HepG2 (cell line): ENCODE results near the gene BRAT1. TPM values are rescaled to one million over a fixed set of nuclear protein-coding genes. Genes with fewer than 3 reads are reported as not detected.

Source experiments
- ATAC-seq: fragments of 200-7000 bp; cut with Tn5 transposase; 3 replicates; pipeline ENCODE4 v1.9.1; 2020; ENCODE audit warnings: mild to moderate bottlenecking, moderate library complexity
- BruUV-seq: library from RNA; stranded (reverse); fragments of 400-500 nt; replicated peaks from 2 replicates; lab custom pipeline; 2021; lab: Mats Ljungman, UMichigan
- CTCF ChIA-PET: fragments of 300-600 bp; formaldehyde crosslinking; extraction: SDS; loops from one replicate; lab custom pipeline; 2021; ENCODE audit warnings: low total read pairs, inconsistent platforms, low intra/inter-chr PET ratio; lab: Yijun Ruan, JAX
- POLR2A ChIA-PET: fragments of 350-600 bp; sonication (Branson Sonifier 250); formaldehyde crosslinking; loops from one replicate; lab custom pipeline; 2020; ENCODE audit warnings: antibody characterized with exemption, inconsistent platforms; lab: Yijun Ruan, JAX
- DNase-seq: peaks from one replicate; pipeline ENCODE4 v3.0.0-alpha.2; 2015; ENCODE audit warnings: low spot score
- FAIRE-seq: peaks from 3 replicates; lab custom pipeline; 2011; peaks lifted over from hg19 to GRCh38; lab: Jason Lieb, UNC
- H2AFZ ChIP-seq: one replicate; pipeline ENCODE4 v1.6.1; 2011; ENCODE audit warnings: low read length, inconsistent platforms
- H3K27ac ChIP-seq: fragments of 300-600 bp; 3 replicates; pipeline ENCODE4 v1.8.0; 2011; ENCODE audit warnings: mixed run types, mild to moderate bottlenecking, mixed read lengths, low read length, inconsistent platforms; ENCODE audit not compliant: insufficient read depth; ENCODE audit errors: extremely low read length
- H3K27me3 ChIP-seq, 2 experiments: fragments of 200-600 bp in 1 of 2; 2 replicates in 1 of 2; 3 replicates in 1 of 2; pipeline versions ENCODE4 v1.6.0 to v1.8.0; 2011; ENCODE audit warnings: low read length in 2 of 2, mild to moderate bottlenecking in 2 of 2, moderate library complexity in 2 of 2, inconsistent platforms in 1 of 2; ENCODE audit not compliant: insufficient read depth in 2 of 2, control insufficient read depth in 1 of 2
- H3K36me3 ChIP-seq, 2 experiments: fragments of 200-600 bp in 1 of 2; replicated peaks in 1 of 2; 2 replicates in 1 of 2; 3 replicates in 1 of 2; pipeline versions ENCODE4 v1.5.1 to v1.8.0; 2011; ENCODE audit warnings: low read length in 2 of 2, inconsistent platforms in 1 of 2; ENCODE audit not compliant: insufficient read depth in 2 of 2, control insufficient read depth in 1 of 2
- H3K4me1 ChIP-seq: 2 replicates; pipeline ENCODE4 v1.5.1; 2012; ENCODE audit warnings: low read length, inconsistent platforms; ENCODE audit not compliant: insufficient read depth
- H3K4me2 ChIP-seq: 2 replicates; pipeline ENCODE4 v1.6.0; 2011; ENCODE audit warnings: low read depth, low read length, inconsistent platforms
- H3K4me3 ChIP-seq, 3 experiments: fragments of 200-600 bp in 1 of 3; sonication (generic), shearing (Covaris generic) in 1 of 3; replicated peaks in 1 of 3; 2 replicates each; pipeline ENCODE4 v1.5.1; 2011 to 2016; ENCODE audit warnings: low read length in 3 of 3, inconsistent platforms in 2 of 3, low read depth in 2 of 3, mild to moderate bottlenecking in 2 of 3, control low read depth in 1 of 3, mixed read lengths in 1 of 3; ENCODE audit not compliant: insufficient read depth in 1 of 3
- H3K79me2 ChIP-seq: one replicate; pipeline ENCODE4 v1.6.1; 2011; ENCODE audit warnings: low read length, inconsistent platforms; ENCODE audit not compliant: insufficient read depth
- H3K9ac ChIP-seq: 2 replicates; pipeline ENCODE4 v1.6.0; 2011; ENCODE audit warnings: mild to moderate bottlenecking, low read depth, low read length, inconsistent platforms; ENCODE audit not compliant: insufficient read depth
- H3K9me3 ChIP-seq: 2 replicates; pipeline ENCODE4 v1.5.1; 2012; ENCODE audit warnings: mild to moderate bottlenecking, low read length
- H4K20me1 ChIP-seq: 2 replicates; pipeline ENCODE4 v1.6.0; 2011; ENCODE audit warnings: inconsistent platforms, mild to moderate bottlenecking, low read length, moderate library complexity; ENCODE audit not compliant: insufficient read depth
- BCL6 ChIP-seq: IDR thresholded peaks from 2 replicates; pipeline ENCODE4 v1.6.1; 2016; ENCODE audit warnings: missing genetic modification reagents, missing compliant biosample characterization
- CCAR2 ChIP-seq: fragments of 200-400 bp; formaldehyde crosslinking; optimal IDR thresholded peaks from 2 replicates; pipeline ENCODE3; 2018; ENCODE audit warnings: low read depth, mild to moderate bottlenecking, low read length, moderate library complexity
- CENPT ChIP-seq: sonication (generic); formaldehyde crosslinking; IDR thresholded peaks from 2 replicates; pipeline ENCODE4 v1.8.0; 2022; ENCODE audit warnings: low read depth, mild to moderate bottlenecking, moderate library complexity, missing genetic modification reagents
- JUNB ChIP-seq: sonication (generic); formaldehyde crosslinking; IDR thresholded peaks from 2 replicates; pipeline ENCODE4 v1.8.0; 2022; ENCODE audit warnings: missing genetic modification reagents, mild to moderate bottlenecking, borderline replicate concordance
- SALL1 ChIP-seq: sonication (generic); formaldehyde crosslinking; IDR thresholded peaks from 2 replicates; pipeline ENCODE4 v1.8.0; 2022; ENCODE audit warnings: mild to moderate bottlenecking, missing genetic modification reagents
- SIX1 ChIP-seq: sonication (generic); formaldehyde crosslinking; IDR thresholded peaks from 2 replicates; pipeline ENCODE4 v1.4.0; 2020; ENCODE audit warnings: missing genetic modification reagents, borderline replicate concordance
- SRSF4 ChIP-seq: fragments of 200-400 bp; formaldehyde crosslinking; IDR thresholded peaks from one replicate; pipeline ENCODE4 v1.6.1; 2018; ENCODE audit warnings: mild to moderate bottlenecking, low read depth, low read length, moderate library complexity; ENCODE audit not compliant: poor library complexity, severe bottlenecking
- ZNF367 ChIP-seq: sonication (generic); formaldehyde crosslinking; IDR thresholded peaks from 2 replicates; pipeline ENCODE4 v1.4.0; 2020; ENCODE audit warnings: missing genetic modification reagents, borderline replicate concordance
- ZNF570 ChIP-seq: sonication (generic); formaldehyde crosslinking; IDR thresholded peaks from 2 replicates; pipeline ENCODE4 v1.4.0; 2020; ENCODE audit warnings: mild to moderate bottlenecking, missing genetic modification reagents, borderline replicate concordance
- WGBS: methylation state at CpG from one replicate; pipeline ENCODE4 v1.1.6; 2017; ENCODE audit warnings: low lambda C conversion rate; 5-methylcytosine and 5-hydroxymethylcytosine counted together
- in situ Hi-C: cut with HindIII; loops from 2 replicates; pipeline ENCODE4 v1.10.0; 2017; ENCODE audit warnings: low pct_unique_long_range_greater_than_20kb; ENCODE audit not compliant: extremely low pct_ligation_motif_present
- intact Hi-C: fragments of 100-400 bp; cut with micrococcal nuclease; formaldehyde crosslinking; loops from one replicate; pipeline ENCODE4 v1.10.0; 2022; ENCODE audit not compliant: unreplicated experiment
- polyA plus RNA-seq, 8 experiments: library from polyadenylated mRNA; depleted of rRNA in 3 of 8; stranded (reverse) in 7 of 8; unstranded in 1 of 8; fragments of >200 nt; fragmentation: Illumina TruSeq in 4 of 8; extraction: Trizol in 4 of 8; gene quantifications; 2 replicates each; pipeline versions ENCODE4 v1.2.1 to v1.2.3, GENCODE V29; 2011 to 2016; ENCODE audit warnings: low read depth in 4 of 8, missing spikeins in 1 of 8, mixed read lengths in 1 of 8; ENCODE audit not compliant: insufficient read depth in 1 of 8
- total RNA-seq, 5 experiments: library from RNA; depleted of rRNA; stranded (reverse); fragments of >200 nt; fragmentation: Illumina TruSeq; extraction: Trizol; gene quantifications; 2 replicates each; pipeline ENCODE4 v1.2.3, GENCODE V29; 2016; ENCODE audit warnings: low read depth in 1 of 5
- TF ChIP-seq, protein P1 (sequence below): sonication (generic); formaldehyde crosslinking; IDR thresholded peaks from 2 replicates; pipeline ENCODE4 v1.4.0; 2020; ENCODE audit warnings: missing genetic modification reagents, borderline replicate concordance
- TF ChIP-seq, protein P2 (sequence below): sonication (generic); formaldehyde crosslinking; IDR thresholded peaks from 2 replicates; pipeline ENCODE4 v1.4.0; 2020; ENCODE audit warnings: missing genetic modification reagents
- TF ChIP-seq, protein P3 (sequence below): sonication (generic); formaldehyde crosslinking; conservative IDR thresholded peaks from 2 replicates; pipeline ENCODE4 v1.5.0; 2020; ENCODE audit warnings: missing genetic modification reagents
- TF ChIP-seq, protein P4 (sequence below): sonication (generic); formaldehyde crosslinking; IDR thresholded peaks from 2 replicates; pipeline ENCODE4 v1.4.0; 2020; ENCODE audit warnings: missing genetic modification reagents

BRAT1 gene
- total and polyA plus RNA-seq, 2 of the 13 experiments (the other 11 are each of a cell fraction or from before 2014, with no cell fraction given): 10.2 to 20.3 TPM

DNA sequence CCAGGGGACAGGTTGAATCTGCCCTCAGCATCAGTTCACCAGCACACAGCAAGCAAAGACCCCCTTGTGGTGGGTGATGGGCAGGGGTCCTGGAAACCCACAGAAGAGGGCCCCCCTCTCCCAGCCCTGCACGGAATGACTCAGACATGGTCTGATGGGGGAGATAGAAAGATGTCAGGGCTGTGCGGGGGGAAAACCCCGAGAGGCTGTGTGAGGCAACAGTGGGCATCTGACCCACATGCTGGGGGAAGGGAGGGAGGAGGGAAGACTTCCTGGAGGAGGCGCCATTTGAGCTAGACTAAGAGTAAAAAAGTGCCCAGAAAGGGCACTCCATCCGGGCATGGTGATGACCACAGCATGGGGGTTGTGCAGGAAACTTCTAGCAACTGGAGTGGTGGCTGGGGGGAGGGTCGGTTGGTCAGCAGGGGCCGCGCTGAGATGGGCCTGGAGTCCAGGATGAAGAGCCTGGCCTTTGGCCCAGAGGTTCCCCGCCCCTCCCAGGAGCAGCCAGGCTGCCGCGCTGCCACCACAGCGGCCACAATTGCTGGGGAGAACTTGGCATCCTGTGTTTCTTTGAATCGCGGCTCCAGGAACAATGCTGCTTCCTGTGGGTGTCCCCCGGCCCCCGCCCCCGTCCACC, 33.3 kb downstream of the BRAT1 start:
- CTCF ChIA-PET: no interaction called here
- intact Hi-C loops (loop anchor here (5.0 kb wide), 1 partner anchor 45 kb away; the partner anchor contains the start of gene GRIFIN), in situ Hi-C loops (no loop called here)
- Histone ChIP-seq H3K27ac (no peak overlapping the region), H4K20me1 (no peaks in the 10 kb centered on the region), H3K9ac (no peak overlapping the region), H3K4me2 (peak overlapping the region; percentile 56), H3K4me3 (peak overlapping the region in 2 of 3 experiments; percentile 39 to 66; a peak in 3 of 6 replicates), H3K27me3 (peaks cover 1 to 54% of the 10 kb centered on the region in 2 experiments), H2AFZ (no peak overlapping the region), H3K4me1 (peaks cover 58% of the 10 kb centered on the region), H3K36me3 (no peaks in the 10 kb centered on the region), H3K79me2 (no peaks in the 10 kb centered on the region), H3K9me3 (no peaks in the 10 kb centered on the region)
- ATAC-seq (peak; percentile 6; the same call in 1 of the 3 replicates), DNase-seq (no peak), FAIRE-seq (no peak)
- no TSS peak for BruUV-seq
- WGBS: 11% methylated on average over 5 of the region's 17 CpGs
- POLR2A ChIA-PET: no interaction called here
- TF ChIP-seq, protein P1, sequence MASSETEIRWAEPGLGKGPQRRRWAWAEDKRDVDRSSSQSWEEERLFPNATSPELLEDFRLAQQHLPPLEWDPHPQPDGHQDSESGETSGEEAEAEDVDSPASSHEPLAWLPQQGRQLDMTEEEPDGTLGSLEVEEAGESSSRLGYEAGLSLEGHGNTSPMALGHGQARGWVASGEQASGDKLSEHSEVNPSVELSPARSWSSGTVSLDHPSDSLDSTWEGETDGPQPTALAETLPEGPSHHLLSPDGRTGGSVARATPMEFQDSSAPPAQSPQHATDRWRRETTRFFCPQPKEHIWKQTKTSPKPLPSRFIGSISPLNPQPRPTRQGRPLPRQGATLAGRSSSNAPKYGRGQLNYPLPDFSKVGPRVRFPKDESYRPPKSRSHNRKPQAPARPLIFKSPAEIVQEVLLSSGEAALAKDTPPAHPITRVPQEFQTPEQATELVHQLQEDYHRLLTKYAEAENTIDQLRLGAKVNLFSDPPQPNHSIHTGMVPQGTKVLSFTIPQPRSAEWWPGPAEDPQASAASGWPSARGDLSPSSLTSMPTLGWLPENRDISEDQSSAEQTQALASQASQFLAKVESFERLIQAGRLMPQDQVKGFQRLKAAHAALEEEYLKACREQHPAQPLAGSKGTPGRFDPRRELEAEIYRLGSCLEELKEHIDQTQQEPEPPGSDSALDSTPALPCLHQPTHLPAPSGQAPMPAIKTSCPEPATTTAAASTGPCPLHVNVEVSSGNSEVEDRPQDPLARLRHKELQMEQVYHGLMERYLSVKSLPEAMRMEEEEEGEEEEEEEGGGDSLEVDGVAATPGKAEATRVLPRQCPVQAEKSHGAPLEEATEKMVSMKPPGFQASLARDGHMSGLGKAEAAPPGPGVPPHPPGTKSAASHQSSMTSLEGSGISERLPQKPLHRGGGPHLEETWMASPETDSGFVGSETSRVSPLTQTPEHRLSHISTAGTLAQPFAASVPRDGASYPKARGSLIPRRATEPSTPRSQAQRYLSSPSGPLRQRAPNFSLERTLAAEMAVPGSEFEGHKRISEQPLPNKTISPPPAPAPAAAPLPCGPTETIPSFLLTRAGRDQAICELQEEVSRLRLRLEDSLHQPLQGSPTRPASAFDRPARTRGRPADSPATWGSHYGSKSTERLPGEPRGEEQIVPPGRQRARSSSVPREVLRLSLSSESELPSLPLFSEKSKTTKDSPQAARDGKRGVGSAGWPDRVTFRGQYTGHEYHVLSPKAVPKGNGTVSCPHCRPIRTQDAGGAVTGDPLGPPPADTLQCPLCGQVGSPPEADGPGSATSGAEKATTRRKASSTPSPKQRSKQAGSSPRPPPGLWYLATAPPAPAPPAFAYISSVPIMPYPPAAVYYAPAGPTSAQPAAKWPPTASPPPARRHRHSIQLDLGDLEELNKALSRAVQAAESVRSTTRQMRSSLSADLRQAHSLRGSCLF (CRISPR knock-in tag): no peak
- TF ChIP-seq, protein P2, sequence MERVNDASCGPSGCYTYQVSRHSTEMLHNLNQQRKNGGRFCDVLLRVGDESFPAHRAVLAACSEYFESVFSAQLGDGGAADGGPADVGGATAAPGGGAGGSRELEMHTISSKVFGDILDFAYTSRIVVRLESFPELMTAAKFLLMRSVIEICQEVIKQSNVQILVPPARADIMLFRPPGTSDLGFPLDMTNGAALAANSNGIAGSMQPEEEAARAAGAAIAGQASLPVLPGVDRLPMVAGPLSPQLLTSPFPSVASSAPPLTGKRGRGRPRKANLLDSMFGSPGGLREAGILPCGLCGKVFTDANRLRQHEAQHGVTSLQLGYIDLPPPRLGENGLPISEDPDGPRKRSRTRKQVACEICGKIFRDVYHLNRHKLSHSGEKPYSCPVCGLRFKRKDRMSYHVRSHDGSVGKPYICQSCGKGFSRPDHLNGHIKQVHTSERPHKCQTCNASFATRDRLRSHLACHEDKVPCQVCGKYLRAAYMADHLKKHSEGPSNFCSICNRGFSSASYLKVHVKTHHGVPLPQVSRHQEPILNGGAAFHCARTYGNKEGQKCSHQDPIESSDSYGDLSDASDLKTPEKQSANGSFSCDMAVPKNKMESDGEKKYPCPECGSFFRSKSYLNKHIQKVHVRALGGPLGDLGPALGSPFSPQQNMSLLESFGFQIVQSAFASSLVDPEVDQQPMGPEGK (CRISPR knock-in tag): peak; percentile 50; the same call in 1 of the 2 replicates
- no peak for TF ChIP-seq SIX1
- no peak for TF ChIP-seq ZNF367 (CRISPR knock-in tag)
- no peak for TF ChIP-seq BCL6
- TF ChIP-seq JUNB (CRISPR knock-in tag): no peak
- TF ChIP-seq CENPT (CRISPR knock-in tag): no peak
- TF ChIP-seq SALL1 (CRISPR knock-in tag): 0 out of 2 replicates have a peak, but pooled peaks have one; percentile 16
- TF ChIP-seq CCAR2: no peak
- TF ChIP-seq ZNF570 (CRISPR knock-in tag): no peak
- TF ChIP-seq, protein P3, sequence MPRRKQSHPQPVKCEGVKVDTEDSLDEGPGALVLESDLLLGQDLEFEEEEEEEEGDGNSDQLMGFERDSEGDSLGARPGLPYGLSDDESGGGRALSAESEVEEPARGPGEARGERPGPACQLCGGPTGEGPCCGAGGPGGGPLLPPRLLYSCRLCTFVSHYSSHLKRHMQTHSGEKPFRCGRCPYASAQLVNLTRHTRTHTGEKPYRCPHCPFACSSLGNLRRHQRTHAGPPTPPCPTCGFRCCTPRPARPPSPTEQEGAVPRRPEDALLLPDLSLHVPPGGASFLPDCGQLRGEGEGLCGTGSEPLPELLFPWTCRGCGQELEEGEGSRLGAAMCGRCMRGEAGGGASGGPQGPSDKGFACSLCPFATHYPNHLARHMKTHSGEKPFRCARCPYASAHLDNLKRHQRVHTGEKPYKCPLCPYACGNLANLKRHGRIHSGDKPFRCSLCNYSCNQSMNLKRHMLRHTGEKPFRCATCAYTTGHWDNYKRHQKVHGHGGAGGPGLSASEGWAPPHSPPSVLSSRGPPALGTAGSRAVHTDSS (CRISPR knock-in tag): no peak
- no peak for TF ChIP-seq SRSF4
- TF ChIP-seq, protein P4, sequence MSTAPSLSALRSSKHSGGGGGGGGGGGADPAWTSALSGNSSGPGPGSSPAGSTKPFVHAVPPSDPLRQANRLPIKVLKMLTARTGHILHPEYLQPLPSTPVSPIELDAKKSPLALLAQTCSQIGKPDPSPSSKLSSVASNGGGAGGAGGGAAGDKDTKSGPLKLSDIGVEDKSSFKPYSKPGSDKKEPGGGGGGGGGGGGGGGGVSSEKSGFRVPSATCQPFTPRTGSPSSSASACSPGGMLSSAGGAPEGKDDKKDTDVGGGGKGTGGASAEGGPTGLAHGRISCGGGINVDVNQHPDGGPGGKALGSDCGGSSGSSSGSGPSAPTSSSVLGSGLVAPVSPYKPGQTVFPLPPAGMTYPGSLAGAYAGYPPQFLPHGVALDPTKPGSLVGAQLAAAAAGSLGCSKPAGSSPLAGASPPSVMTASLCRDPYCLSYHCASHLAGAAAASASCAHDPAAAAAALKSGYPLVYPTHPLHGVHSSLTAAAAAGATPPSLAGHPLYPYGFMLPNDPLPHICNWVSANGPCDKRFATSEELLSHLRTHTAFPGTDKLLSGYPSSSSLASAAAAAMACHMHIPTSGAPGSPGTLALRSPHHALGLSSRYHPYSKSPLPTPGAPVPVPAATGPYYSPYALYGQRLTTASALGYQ (CRISPR knock-in tag): no peak
